K562 (cell line): ENCODE data around the gene FAM171A1.
"Not testable (repeated sequence)": the region's sequence is repeated elsewhere in the genome, so short reads cannot be mapped to it uniquely, and the experiment has no call there.

Experiments
- CC2D1A ChIP-seq: fragments of 450-650 bp; IDR thresholded peaks from 2 replicates; pipeline ENCODE4 v1.6.1; 2017; ENCODE audit warnings: mild to moderate bottlenecking
- EZH2 ChIP-seq: IDR thresholded peaks from 2 replicates; pipeline ENCODE4 v1.6.1; 2012; ENCODE audit warnings: low read depth, mild to moderate bottlenecking, inconsistent platforms, low read length, borderline replicate concordance
- HMGXB4 ChIP-seq: sonication (generic); formaldehyde crosslinking; IDR thresholded peaks from 2 replicates; pipeline ENCODE4 v1.8.1; 2023; ENCODE audit warnings: mild to moderate bottlenecking, missing genetic modification reagents
- LCOR ChIP-seq: sonication (generic); formaldehyde crosslinking; IDR thresholded peaks from 2 replicates; pipeline ENCODE4 v1.8.0; 2022; ENCODE audit warnings: mild to moderate bottlenecking, missing genetic modification reagents
- POLR2A ChIP-seq: fragments of 450-650 bp; conservative IDR thresholded peaks from 2 replicates; pipeline ENCODE4 v1.6.1; 2016

DNA sequence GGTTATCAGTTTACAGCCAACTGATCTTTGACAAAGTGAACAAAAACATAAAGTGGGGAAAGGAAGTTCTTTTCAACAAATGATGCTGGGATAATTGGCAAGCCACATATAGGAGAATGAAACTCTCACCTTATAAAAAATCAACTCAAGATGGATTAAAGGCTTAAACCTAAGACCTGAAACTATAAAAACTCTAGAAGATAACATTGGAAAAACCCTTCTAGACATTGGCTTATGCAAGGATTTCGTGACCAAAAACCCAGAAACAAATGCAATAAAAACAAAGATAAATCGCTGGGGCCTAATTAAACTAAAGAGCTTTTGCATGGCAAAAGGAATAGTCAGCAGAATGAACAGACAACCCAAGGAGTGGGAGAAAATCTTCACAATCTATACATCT lies 38.3 kb upstream of the FAM171A1 start:
- TF ChIP-seq LCOR (CRISPR knock-in tag); HMGXB4; POLR2A; EZH2; CC2D1A: not testable (repeated sequence)
